NK-92 treated with Interleukin-12 subunit alpha and Interleukin-12 subunit beta, amount 100 ng/mL, for 24 hours (cell line): Measurements from ENCODE around the gene PAN2.

Experiments used
- DNase-seq: peaks from one replicate; lab custom pipeline; 2025; lab: John Stamatoyannopoulos, UW

PAN2 gene

GRCh38 chr12:56266693-56267442, 66.9 kb downstream of the PAN2 start, which contains the start of gene COQ10A:
TSS of gene COQ10A (plus strand) at chr12:56266942. CDS start at chr12:56267119, 177 bp downstream.
- peak; percentile 78 for DNase-seq
